Liver (tissue), 9 donors: Measurements from ENCODE around the gene BATF3. TPM values are rescaled to one million over a fixed set of nuclear protein-coding genes. Genes with fewer than 3 reads are reported as not detected.

Experiments
- DNase-seq: peaks from one replicate; pipeline ENCODE4 v3.0.0-alpha.2; 2017; ENCODE audit warnings: low spot score
- H3K27ac ChIP-seq, 2 donors: one replicate each; pipeline ENCODE4 v1.7.0; 2013; ENCODE audit warnings: inconsistent platforms in 2 of 2, low read length in 2 of 2, control low read depth in 1 of 2, low read depth in 1 of 2, mild to moderate bottlenecking in 1 of 2
- H3K27me3 ChIP-seq, 4 donors: one replicate each; pipeline versions ENCODE4 v1.6.1 to v1.7.0; 2013; ENCODE audit warnings: low read length in 3 of 4, inconsistent platforms in 1 of 4, mild to moderate bottlenecking in 1 of 4, moderate library complexity in 1 of 4; ENCODE audit not compliant: control insufficient read depth in 4 of 4, insufficient read depth in 4 of 4
- H3K36me3 ChIP-seq, 4 donors: one replicate each; pipeline versions ENCODE4 v1.6.1 to v1.7.0; 2013; ENCODE audit warnings: low read length in 3 of 4, mild to moderate bottlenecking in 3 of 4, low read depth in 1 of 4, moderate library complexity in 1 of 4; ENCODE audit not compliant: control insufficient read depth in 4 of 4, insufficient read depth in 3 of 4
- H3K4me1 ChIP-seq, 4 donors: one replicate each; pipeline versions ENCODE4 v1.6.1 to v1.7.0; 2013; ENCODE audit warnings: low read length in 3 of 4, mild to moderate bottlenecking in 3 of 4, moderate library complexity in 1 of 4; ENCODE audit not compliant: control insufficient read depth in 4 of 4, insufficient read depth in 4 of 4
- H3K4me3 ChIP-seq, 3 donors: one replicate each; pipeline versions ENCODE4 v1.6.1 to v1.7.0; 2013; ENCODE audit warnings: low read length in 3 of 3, control low read depth in 1 of 3, low read depth in 1 of 3, mild to moderate bottlenecking in 1 of 3
- H3K9ac ChIP-seq, 2 donors: one replicate each; pipeline ENCODE4 v1.7.0; 2013; ENCODE audit warnings: low read length in 2 of 2, mild to moderate bottlenecking in 2 of 2, moderate library complexity in 2 of 2, control low read depth in 1 of 2, low read depth in 1 of 2
- H3K9me3 ChIP-seq, 4 donors: one replicate each; pipeline versions ENCODE4 v1.6.1 to v1.7.0; 2013; ENCODE audit warnings: low read length in 3 of 4; ENCODE audit not compliant: control insufficient read depth in 4 of 4
- EGR1 ChIP-seq, 2 donors: IDR thresholded peaks; 2 replicates each; pipeline ENCODE4 v1.6.1; 2016 to 2018; ENCODE audit warnings: antibody characterized with exemption in 2 of 2, low read depth in 2 of 2
- FOXA1 ChIP-seq: IDR thresholded peaks from 2 replicates; pipeline ENCODE4 v1.6.1; 2016; ENCODE audit warnings: antibody characterized with exemption
- FOXA2 ChIP-seq: IDR thresholded peaks from 2 replicates; pipeline ENCODE4 v1.6.1; 2016; ENCODE audit warnings: antibody characterized with exemption
- GABPA ChIP-seq, 2 donors: IDR thresholded peaks in 1 of 2; conservative IDR thresholded peaks in 1 of 2; 2 replicates each; pipeline ENCODE4 v1.6.1; 2016; ENCODE audit warnings: antibody characterized with exemption in 2 of 2, mild to moderate bottlenecking in 1 of 2, moderate library complexity in 1 of 2
- HNF4A ChIP-seq, 2 donors: conservative IDR thresholded peaks; 2 replicates each; pipeline ENCODE4 v1.6.1; 2016; ENCODE audit warnings: antibody characterized with exemption in 2 of 2, mild to moderate bottlenecking in 2 of 2
- HNF4G ChIP-seq: IDR thresholded peaks from 2 replicates; pipeline ENCODE4 v1.6.1; 2016; ENCODE audit warnings: antibody characterized with exemption
- JUND ChIP-seq, 2 donors: IDR thresholded peaks; 2 replicates each; pipeline ENCODE4 v1.6.1; 2016; ENCODE audit warnings: antibody characterized with exemption in 2 of 2
- NR2F2 ChIP-seq: IDR thresholded peaks from 2 replicates; pipeline ENCODE4 v1.6.1; 2016; ENCODE audit warnings: antibody characterized with exemption
- RAD21 ChIP-seq, 2 donors: IDR thresholded peaks; 2 replicates each; pipeline ENCODE4 v1.6.1; 2016; ENCODE audit warnings: antibody characterized with exemption in 2 of 2, mild to moderate bottlenecking in 2 of 2
- RXRA ChIP-seq, 2 donors: IDR thresholded peaks; 2 replicates each; pipeline ENCODE4 v1.6.1; 2017 to 2018; ENCODE audit warnings: antibody characterized with exemption in 2 of 2, mild to moderate bottlenecking in 1 of 2
- SP1 ChIP-seq: IDR thresholded peaks from 2 replicates; pipeline ENCODE4 v1.6.1; 2018; ENCODE audit warnings: antibody characterized with exemption, mild to moderate bottlenecking
- TAF1 ChIP-seq: conservative IDR thresholded peaks from 2 replicates; pipeline ENCODE4 v1.6.1; 2016; ENCODE audit warnings: antibody characterized with exemption, mild to moderate bottlenecking
- whole genome bisulfite sequencing: extraction: QIAGEN DNeasy Blood & Tissue Kit; methylation state at CpG from one replicate; pipeline ENCODE4 v1.1.7; 2013; 5-methylcytosine and 5-hydroxymethylcytosine counted together
- polyA plus RNA-seq, 2 donors: library from polyadenylated mRNA; stranded (reverse) in 1 of 2; unstranded in 1 of 2; fragments of 200-250 nt in 1 of 2; fragments of >200 nt in 1 of 2; fragmentation: Nextera tagmentation in 1 of 2; extraction: Ambion mirVana in 1 of 2; gene quantifications; one replicate each; pipeline versions ENCODE4 v1.2.1 to v1.2.3, GENCODE V29; 2013 to 2015
- total RNA-seq, 2 donors: library from RNA; depleted of rRNA; stranded (reverse); fragments of >200 nt; gene quantifications; one replicate each; pipeline ENCODE4 v1.2.3, GENCODE V29; 2014
- TF ChIP-seq, protein P1 (sequence below): IDR thresholded peaks from 2 replicates; pipeline ENCODE4 v1.6.1; 2016; ENCODE audit warnings: antibody characterized with exemption, mild to moderate bottlenecking
- TF ChIP-seq, protein P2 (sequence below): IDR thresholded peaks from 2 replicates; pipeline ENCODE4 v1.6.1; 2016; ENCODE audit warnings: antibody characterized with exemption
- TF ChIP-seq, protein P3 (sequence below): IDR thresholded peaks from 2 replicates; pipeline ENCODE4 v1.6.1; 2016; ENCODE audit warnings: antibody characterized with exemption
- TF ChIP-seq, protein P4 (sequence below): IDR thresholded peaks from 2 replicates; pipeline ENCODE4 v1.6.1; 2016; ENCODE audit warnings: antibody characterized with exemption
- TF ChIP-seq, protein P5 (sequence below): fragments of 150-350 bp; IDR thresholded peaks from 2 replicates; pipeline ENCODE4 v1.5.1; 2017; ENCODE audit warnings: improper control_type of control experiment, low read depth, low read length; ENCODE audit not compliant: missing input control
- donor health status: healthy.
- donor health status: healthy.
- donor health status: healthy.
- donor health status: healthy.
- donor health status: healthy.

Gene BATF3
- total and polyA plus RNA-seq, 4 donors, result 0.65 to 1.0 (median 0.91) TPM

DNA sequence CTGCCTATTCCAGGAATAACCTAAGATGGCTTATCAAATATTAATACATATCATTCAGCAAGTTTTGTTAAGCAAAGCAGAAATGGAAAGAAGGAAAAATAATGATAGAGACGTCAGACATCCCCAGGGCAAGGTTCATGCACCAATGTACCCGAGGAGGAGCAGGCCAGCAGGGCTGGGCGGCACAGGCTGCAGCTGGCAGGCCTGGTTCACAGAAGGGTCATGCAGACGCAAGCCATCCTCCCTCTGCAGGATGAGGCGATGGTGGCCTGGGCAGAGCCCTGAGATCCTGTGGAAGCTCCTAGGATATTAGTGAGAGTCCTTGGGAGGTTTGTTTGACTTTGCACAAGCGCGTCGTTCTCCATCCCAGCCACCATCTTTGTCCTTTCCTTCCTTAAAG, 30.0 kb downstream of the BATF3 start:
- H3K27me3 ChIP-seq, result peaks cover 0 to 2% (median 0%) of the 10 kb centered on the region in 4 donors
- no peak overlapping the region for H3K27ac ChIP-seq
- no peaks in the 10 kb centered on the region for H3K9me3 ChIP-seq
- no peak overlapping the region for H3K9ac ChIP-seq
- 84% methylated on average over 8 of the region's 8 CpGs for WGBS
- no peak for DNase-seq
- no peak overlapping the region for H3K4me3 ChIP-seq
- H3K4me1 ChIP-seq, result peaks cover 0 to 6% (median 3%) of the 10 kb centered on the region in 4 donors
- TF ChIP-seq NR2F2 (no peak), FOXA1 (no peak), TAF1 (no peak), JUND (IDR thresholded peaks at IDR 0.05) (no peak), RXRA (IDR thresholded peaks at IDR 0.05) (no peak), HNF4G (no peak), RAD21 (IDR thresholded peaks at IDR 0.05) (no peak), SP1 (no peak), HNF4A (conservative IDR thresholded peaks at IDR 0.05) (no peak)
- TF ChIP-seq, protein P1, sequence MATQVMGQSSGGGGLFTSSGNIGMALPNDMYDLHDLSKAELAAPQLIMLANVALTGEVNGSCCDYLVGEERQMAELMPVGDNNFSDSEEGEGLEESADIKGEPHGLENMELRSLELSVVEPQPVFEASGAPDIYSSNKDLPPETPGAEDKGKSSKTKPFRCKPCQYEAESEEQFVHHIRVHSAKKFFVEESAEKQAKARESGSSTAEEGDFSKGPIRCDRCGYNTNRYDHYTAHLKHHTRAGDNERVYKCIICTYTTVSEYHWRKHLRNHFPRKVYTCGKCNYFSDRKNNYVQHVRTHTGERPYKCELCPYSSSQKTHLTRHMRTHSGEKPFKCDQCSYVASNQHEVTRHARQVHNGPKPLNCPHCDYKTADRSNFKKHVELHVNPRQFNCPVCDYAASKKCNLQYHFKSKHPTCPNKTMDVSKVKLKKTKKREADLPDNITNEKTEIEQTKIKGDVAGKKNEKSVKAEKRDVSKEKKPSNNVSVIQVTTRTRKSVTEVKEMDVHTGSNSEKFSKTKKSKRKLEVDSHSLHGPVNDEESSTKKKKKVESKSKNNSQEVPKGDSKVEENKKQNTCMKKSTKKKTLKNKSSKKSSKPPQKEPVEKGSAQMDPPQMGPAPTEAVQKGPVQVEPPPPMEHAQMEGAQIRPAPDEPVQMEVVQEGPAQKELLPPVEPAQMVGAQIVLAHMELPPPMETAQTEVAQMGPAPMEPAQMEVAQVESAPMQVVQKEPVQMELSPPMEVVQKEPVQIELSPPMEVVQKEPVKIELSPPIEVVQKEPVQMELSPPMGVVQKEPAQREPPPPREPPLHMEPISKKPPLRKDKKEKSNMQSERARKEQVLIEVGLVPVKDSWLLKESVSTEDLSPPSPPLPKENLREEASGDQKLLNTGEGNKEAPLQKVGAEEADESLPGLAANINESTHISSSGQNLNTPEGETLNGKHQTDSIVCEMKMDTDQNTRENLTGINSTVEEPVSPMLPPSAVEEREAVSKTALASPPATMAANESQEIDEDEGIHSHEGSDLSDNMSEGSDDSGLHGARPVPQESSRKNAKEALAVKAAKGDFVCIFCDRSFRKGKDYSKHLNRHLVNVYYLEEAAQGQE, result no peak
- TF ChIP-seq, protein P2, sequence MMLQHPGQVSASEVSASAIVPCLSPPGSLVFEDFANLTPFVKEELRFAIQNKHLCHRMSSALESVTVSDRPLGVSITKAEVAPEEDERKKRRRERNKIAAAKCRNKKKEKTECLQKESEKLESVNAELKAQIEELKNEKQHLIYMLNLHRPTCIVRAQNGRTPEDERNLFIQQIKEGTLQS, result no peak
- TF ChIP-seq, protein P3, sequence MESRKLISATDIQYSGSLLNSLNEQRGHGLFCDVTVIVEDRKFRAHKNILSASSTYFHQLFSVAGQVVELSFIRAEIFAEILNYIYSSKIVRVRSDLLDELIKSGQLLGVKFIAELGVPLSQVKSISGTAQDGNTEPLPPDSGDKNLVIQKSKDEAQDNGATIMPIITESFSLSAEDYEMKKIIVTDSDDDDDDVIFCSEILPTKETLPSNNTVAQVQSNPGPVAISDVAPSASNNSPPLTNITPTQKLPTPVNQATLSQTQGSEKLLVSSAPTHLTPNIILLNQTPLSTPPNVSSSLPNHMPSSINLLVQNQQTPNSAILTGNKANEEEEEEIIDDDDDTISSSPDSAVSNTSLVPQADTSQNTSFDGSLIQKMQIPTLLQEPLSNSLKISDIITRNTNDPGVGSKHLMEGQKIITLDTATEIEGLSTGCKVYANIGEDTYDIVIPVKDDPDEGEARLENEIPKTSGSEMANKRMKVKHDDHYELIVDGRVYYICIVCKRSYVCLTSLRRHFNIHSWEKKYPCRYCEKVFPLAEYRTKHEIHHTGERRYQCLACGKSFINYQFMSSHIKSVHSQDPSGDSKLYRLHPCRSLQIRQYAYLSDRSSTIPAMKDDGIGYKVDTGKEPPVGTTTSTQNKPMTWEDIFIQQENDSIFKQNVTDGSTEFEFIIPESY, result no peak
- TF ChIP-seq, protein P4, sequence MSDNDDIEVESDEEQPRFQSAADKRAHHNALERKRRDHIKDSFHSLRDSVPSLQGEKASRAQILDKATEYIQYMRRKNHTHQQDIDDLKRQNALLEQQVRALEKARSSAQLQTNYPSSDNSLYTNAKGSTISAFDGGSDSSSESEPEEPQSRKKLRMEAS, result no peak
- no peaks in the 10 kb centered on the region for H3K36me3 ChIP-seq

DNA sequence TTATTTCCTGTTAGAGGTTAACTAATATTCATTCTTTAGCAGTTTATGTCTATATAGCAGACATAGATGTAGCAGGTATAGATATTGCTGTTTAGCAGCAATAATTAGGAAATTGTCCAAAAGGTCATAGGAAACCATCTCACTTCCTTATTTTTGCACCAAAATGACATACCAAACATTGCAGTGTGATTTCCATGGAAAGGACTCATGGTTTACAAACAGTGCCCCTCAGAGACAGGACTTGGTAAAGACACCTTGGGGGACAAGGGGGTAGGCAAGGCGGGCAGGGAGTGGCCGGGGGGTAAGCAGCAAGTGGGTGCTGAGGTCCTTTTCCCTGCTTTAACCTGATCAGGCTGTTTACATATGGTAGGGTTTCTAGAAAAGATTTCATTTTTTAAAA, 30.5 kb downstream of the BATF3 start:
- Histone ChIP-seq H3K9ac (no peak overlapping the region), H3K9me3 (no peaks in the 10 kb centered on the region), H3K4me3 (no peak overlapping the region), H3K27ac (no peak overlapping the region), H3K36me3 (no peaks in the 10 kb centered on the region), H3K4me1 (peaks cover 0 to 6% (median 3%) of the 10 kb centered on the region in 4 donors), H3K27me3 (peaks cover 0 to 2% (median 0%) of the 10 kb centered on the region in 4 donors)
- no peak for DNase-seq
- 86% methylated on average over 2 of the region's 2 CpGs for WGBS
- TF ChIP-seq RAD21 (IDR thresholded peaks at IDR 0.05) (peak; percentile 42 to 48), FOXA2 (no peak)

DNA sequence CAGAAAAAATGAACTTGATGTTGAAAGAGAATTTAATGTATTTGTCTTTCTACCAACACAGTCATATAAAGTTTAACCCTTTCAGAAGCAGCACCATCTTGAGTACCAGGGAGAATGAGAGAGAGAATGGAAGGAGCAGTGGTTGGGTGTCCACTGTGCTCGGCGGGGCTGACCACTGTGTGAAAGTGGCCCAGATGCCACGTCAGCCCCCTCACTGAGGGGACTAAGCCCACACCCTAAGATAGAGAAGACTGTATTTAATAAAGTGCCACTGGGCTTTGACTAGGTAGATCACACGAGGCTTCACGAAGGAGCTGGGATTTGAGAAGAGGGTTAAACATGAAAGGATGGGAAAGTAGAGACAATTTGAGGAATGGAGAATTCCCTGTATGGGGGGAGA, 31.2 kb downstream of the BATF3 start:
- Histone ChIP-seq H3K27me3 (peaks cover 0 to 2% (median 0%) of the 10 kb centered on the region in 4 donors), H3K9me3 (no peaks in the 10 kb centered on the region), H3K27ac (peak overlapping the region; percentile 50 to 81), H3K9ac (no peak overlapping the region), H3K4me3 (no peak overlapping the region), H3K4me1 (peaks cover 0 to 6% (median 3%) of the 10 kb centered on the region in 4 donors), H3K36me3 (no peaks in the 10 kb centered on the region)
- WGBS, result 86% methylated on average over 5 of the region's 5 CpGs
- DNase-seq, result no peak
- no peak for TF ChIP-seq HNF4G
- TF ChIP-seq FOXA1, result no peak
- no peak for TF ChIP-seq FOXA2
- TF ChIP-seq, protein P3, result no peak
- no peak for TF ChIP-seq RXRA (IDR thresholded peaks at IDR 0.05)
- no peak for TF ChIP-seq HNF4A (conservative IDR thresholded peaks at IDR 0.05)
- no peak for TF ChIP-seq TAF1
- TF ChIP-seq, protein P2, result no peak
- TF ChIP-seq SP1, result no peak
- no peak for TF ChIP-seq EGR1 (IDR thresholded peaks at IDR 0.05; ENCODE audit: low read depth in 2 of 2)
- TF ChIP-seq, protein P5, sequence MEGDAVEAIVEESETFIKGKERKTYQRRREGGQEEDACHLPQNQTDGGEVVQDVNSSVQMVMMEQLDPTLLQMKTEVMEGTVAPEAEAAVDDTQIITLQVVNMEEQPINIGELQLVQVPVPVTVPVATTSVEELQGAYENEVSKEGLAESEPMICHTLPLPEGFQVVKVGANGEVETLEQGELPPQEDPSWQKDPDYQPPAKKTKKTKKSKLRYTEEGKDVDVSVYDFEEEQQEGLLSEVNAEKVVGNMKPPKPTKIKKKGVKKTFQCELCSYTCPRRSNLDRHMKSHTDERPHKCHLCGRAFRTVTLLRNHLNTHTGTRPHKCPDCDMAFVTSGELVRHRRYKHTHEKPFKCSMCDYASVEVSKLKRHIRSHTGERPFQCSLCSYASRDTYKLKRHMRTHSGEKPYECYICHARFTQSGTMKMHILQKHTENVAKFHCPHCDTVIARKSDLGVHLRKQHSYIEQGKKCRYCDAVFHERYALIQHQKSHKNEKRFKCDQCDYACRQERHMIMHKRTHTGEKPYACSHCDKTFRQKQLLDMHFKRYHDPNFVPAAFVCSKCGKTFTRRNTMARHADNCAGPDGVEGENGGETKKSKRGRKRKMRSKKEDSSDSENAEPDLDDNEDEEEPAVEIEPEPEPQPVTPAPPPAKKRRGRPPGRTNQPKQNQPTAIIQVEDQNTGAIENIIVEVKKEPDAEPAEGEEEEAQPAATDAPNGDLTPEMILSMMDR, result no peak
- no peak for TF ChIP-seq JUND (IDR thresholded peaks at IDR 0.05)
- TF ChIP-seq GABPA (IDR thresholded peaks at IDR 0.05 in 1 of 2, conservative IDR thresholded peaks at IDR 0.05 in 1 of 2), result no peak
- TF ChIP-seq RAD21 (IDR thresholded peaks at IDR 0.05), result no peak
- no peak for TF ChIP-seq NR2F2
